HCT116 (cell line): ENCODE measurements around the gene DNMT3B. TPM values are rescaled to one million over a fixed set of nuclear protein-coding genes. Genes with fewer than 3 reads are reported as not detected.

Experiments used
- ATAC-seq: fragments of 200-7000 bp; cut with Tn5 transposase; 2 replicates; pipeline ENCODE4 v1.9.1; 2020; ENCODE audit warnings: mild to moderate bottlenecking, moderate library complexity
- BruUV-seq: library from RNA; stranded (reverse); fragments of 400-500 nt; replicated peaks from 2 replicates; lab custom pipeline; 2021; lab: Mats Ljungman, UMichigan
- CTCF ChIA-PET: fragments of 300-600 bp; sonication (Branson Sonifier 250); formaldehyde crosslinking; loops from one replicate; lab custom pipeline; 2021; ENCODE audit warnings: antibody characterized with exemption; lab: Charles Lee
- POLR2A ChIA-PET: fragments of 300-600, 350-600 bp; sonication (Branson Sonifier 250); formaldehyde crosslinking; loops from one replicate; lab custom pipeline; 2021; ENCODE audit warnings: antibody characterized with exemption; lab: Charles Lee
- RAD21 ChIA-PET, 2 experiments: fragments of 300-600 bp; sonication (Branson Sonifier 250); formaldehyde crosslinking; loops; one replicate each; lab custom pipeline; 2023; ENCODE audit warnings: low total read pairs in 2 of 2; ENCODE audit not compliant: uncharacterized antibody in 2 of 2, unreplicated experiment in 2 of 2, low non-redundant PET in 1 of 2; lab: Charles Lee
- DNase-seq: peaks from one replicate; pipeline ENCODE4 v3.0.0-alpha.2; 2010; ENCODE audit warnings: low read depth, low spot score
- H2AFZ ChIP-seq: fragments of 200-600 bp; shearing (Covaris generic), sonication (generic); 2 replicates; pipeline ENCODE4 v1.6.1; 2017; ENCODE audit warnings: low read depth, mixed run types, mixed read lengths, antibody characterized with exemption, low read length; ENCODE audit not compliant: poor library complexity, severe bottlenecking
- H3K27ac ChIP-seq: 2 replicates; pipeline ENCODE4 v1.5.1; 2012; ENCODE audit warnings: low read depth, low read length
- H3K27me3 ChIP-seq: fragments of 200-600 bp; sonication (generic); 2 replicates; pipeline ENCODE4 v1.6.1; 2016; ENCODE audit warnings: mixed run types, low read length, mixed read lengths; ENCODE audit not compliant: insufficient read depth
- H3K36me3 ChIP-seq, 2 experiments: fragments of 200-500 bp in 1 of 2; fragments of 200-600 bp in 1 of 2; sonication (Bioruptor generic) in 1 of 2; sonication (generic) in 1 of 2; 2 replicates each; pipeline versions ENCODE4 v1.5.1 to v1.6.1; 2014 to 2016; ENCODE audit warnings: low read length in 2 of 2, inconsistent platforms in 1 of 2, mixed read lengths in 1 of 2, mixed run types in 1 of 2; ENCODE audit not compliant: insufficient read depth in 2 of 2, control insufficient read depth in 1 of 2
- H3K4me1 ChIP-seq, 2 experiments: fragments of 200-600 bp in 1 of 2; sonication (generic) in 1 of 2; 2 replicates each; pipeline versions ENCODE4 v1.5.1 to v1.6.1; 2012 to 2017; ENCODE audit warnings: low read length in 2 of 2, inconsistent platforms in 1 of 2, mild to moderate bottlenecking in 1 of 2, mixed read lengths in 1 of 2, mixed run types in 1 of 2, moderate library complexity in 1 of 2; ENCODE audit not compliant: insufficient read depth in 2 of 2, control insufficient read depth in 1 of 2
- H3K4me2 ChIP-seq: fragments of 200-600 bp; sonication (generic); 2 replicates; pipeline ENCODE4 v1.6.1; 2017; ENCODE audit warnings: mixed run types, low read length, mixed read lengths
- H3K4me3 ChIP-seq, 2 experiments: fragments of 200-600 bp in 1 of 2; sonication (generic) in 1 of 2; replicated peaks in 1 of 2; 2 replicates each; pipeline ENCODE4 v1.5.1; 2011 to 2016; ENCODE audit warnings: low read length in 2 of 2, control low read depth in 1 of 2, low read depth in 1 of 2, mild to moderate bottlenecking in 1 of 2, mixed read lengths in 1 of 2, mixed run types in 1 of 2
- H3K79me2 ChIP-seq: fragments of 200-600 bp; sonication (generic); 2 replicates; pipeline ENCODE4 v1.6.1; 2017; ENCODE audit warnings: mild to moderate bottlenecking, mixed run types, low read length, moderate library complexity, mixed read lengths; ENCODE audit not compliant: insufficient read depth
- H3K9ac ChIP-seq: fragments of 200-600 bp; sonication (generic); 2 replicates; pipeline ENCODE4 v1.6.1; 2016; ENCODE audit warnings: low read length, mixed read lengths
- H3K9me2 ChIP-seq: fragments of 200-600 bp; sonication (generic), shearing (Covaris generic); 2 replicates; pipeline ENCODE4 v1.6.1; 2017; ENCODE audit warnings: mixed run types, mild to moderate bottlenecking, moderate library complexity; ENCODE audit not compliant: insufficient read depth
- H3K9me3 ChIP-seq, 2 experiments: fragments of 200-500 bp in 1 of 2; fragments of 200-600 bp in 1 of 2; sonication (Bioruptor generic) in 1 of 2; sonication (generic) in 1 of 2; 2 replicates each; pipeline ENCODE4 v1.6.1; 2014 to 2017; ENCODE audit warnings: low read length in 2 of 2, mixed read lengths in 2 of 2, inconsistent platforms in 1 of 2, low read depth in 1 of 2, mild to moderate bottlenecking in 1 of 2, mixed run types in 1 of 2, moderate library complexity in 1 of 2; ENCODE audit not compliant: control insufficient read depth in 1 of 2, insufficient read depth in 1 of 2
- H4K20me1 ChIP-seq: fragments of 200-600 bp; sonication (generic), shearing (Covaris generic); 2 replicates; pipeline ENCODE4 v1.6.1; 2017; ENCODE audit warnings: mixed run types, mild to moderate bottlenecking, moderate library complexity; ENCODE audit not compliant: insufficient read depth
- CEBPB ChIP-seq: IDR thresholded peaks from 2 replicates; pipeline ENCODE4 v1.6.1; 2012; ENCODE audit warnings: low read depth
- ELF1 ChIP-seq: IDR thresholded peaks from 2 replicates; pipeline ENCODE4 v1.6.1; 2012; ENCODE audit warnings: low read depth, borderline replicate concordance
- EZH2 ChIP-seq: fragments of 200-600 bp; sonication (generic); IDR thresholded peaks from 2 replicates; pipeline ENCODE4 v1.6.1; 2017; ENCODE audit warnings: antibody characterized with exemption, mixed run types
- FOSL1 ChIP-seq: IDR thresholded peaks from 2 replicates; pipeline ENCODE4 v1.6.1; 2012; ENCODE audit warnings: low read depth
- JUND ChIP-seq: IDR thresholded peaks from 2 replicates; pipeline ENCODE4 v1.6.1; 2012
- POLR2A ChIP-seq: IDR thresholded peaks from 2 replicates; pipeline ENCODE4 v1.7.0; 2011; ENCODE audit warnings: borderline replicate concordance; ENCODE audit not compliant: insufficient read depth, insufficient read length; ENCODE audit errors: extremely low read depth
- POLR2AphosphoS5 ChIP-seq: IDR thresholded peaks from 2 replicates; pipeline ENCODE4 v1.6.1; 2011; ENCODE audit warnings: mild to moderate bottlenecking, low read depth, low read length, moderate library complexity
- RAD21 ChIP-seq: IDR thresholded peaks from 2 replicates; pipeline ENCODE4 v1.6.1; 2012; ENCODE audit warnings: low read depth, mild to moderate bottlenecking
- REST ChIP-seq: IDR thresholded peaks from 2 replicates; pipeline ENCODE4 v1.6.1; 2012; ENCODE audit warnings: low read depth
- SIN3A ChIP-seq: IDR thresholded peaks from 2 replicates; pipeline ENCODE4 v1.6.1; 2012; ENCODE audit warnings: low read depth
- SP1 ChIP-seq: IDR thresholded peaks from 2 replicates; pipeline ENCODE4 v1.6.1; 2012; ENCODE audit warnings: low read depth
- SRF ChIP-seq: IDR thresholded peaks from 2 replicates; pipeline ENCODE4 v1.6.1; 2012; ENCODE audit warnings: low read depth
- TCF7L2 ChIP-seq: IDR thresholded peaks from 2 replicates; pipeline ENCODE4 v1.7.0; 2011; ENCODE audit warnings: borderline replicate concordance, inconsistent platforms; ENCODE audit not compliant: insufficient read depth, insufficient read length; ENCODE audit errors: extremely low read depth
- YY1 ChIP-seq: IDR thresholded peaks from 2 replicates; pipeline ENCODE4 v1.6.1; 2011; ENCODE audit warnings: low read length, low read depth, moderate library complexity, mild to moderate bottlenecking; ENCODE audit not compliant: insufficient replicate concordance; ENCODE audit errors: extremely low read depth
- ZNF274 ChIP-seq: fragments of 200-500 bp; sonication (Bioruptor generic); IDR thresholded peaks from 2 replicates; pipeline ENCODE4 v1.6.1; 2014; ENCODE audit warnings: mild to moderate bottlenecking, low read depth, low read length, inconsistent platforms
- intact Hi-C: fragments of 100-400 bp; cut with micrococcal nuclease; formaldehyde crosslinking; loops from 2 replicates; pipeline ENCODE4 v1.10.0; 2022
- total RNA-seq: library from RNA; stranded (reverse); gene quantifications from one replicate; pipeline ENCODE4 v1.2.1, GENCODE V29; 2021; ENCODE audit not compliant: unreplicated experiment
- TF ChIP-seq, protein P1 (sequence below): IDR thresholded peaks from 2 replicates; pipeline ENCODE4 v1.6.1; 2012
- TF ChIP-seq, protein P2 (sequence below): IDR thresholded peaks from 2 replicates; pipeline ENCODE4 v1.6.1; 2012

DNMT3B gene
- total RNA-seq, 1 experiment from 2014 or later: 22.2 TPM

- no peak for TF ChIP-seq FOSL1
- TF ChIP-seq SP1: no peak
- TF ChIP-seq, protein P1, sequence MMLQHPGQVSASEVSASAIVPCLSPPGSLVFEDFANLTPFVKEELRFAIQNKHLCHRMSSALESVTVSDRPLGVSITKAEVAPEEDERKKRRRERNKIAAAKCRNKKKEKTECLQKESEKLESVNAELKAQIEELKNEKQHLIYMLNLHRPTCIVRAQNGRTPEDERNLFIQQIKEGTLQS: no peak
- TF ChIP-seq SIN3A: no peak
- no peak for TF ChIP-seq CEBPB
Measured at GRCh38 chr20:32780278-32780677, 18.1 kb downstream of the DNMT3B start (continued).

GRCh38 chr20:32780749-32781655 is 18.8 kb downstream of the DNMT3B start:
- Histone ChIP-seq H3K27ac (no peak overlapping the region), H3K4me1 (peaks cover 13% of the 10 kb centered on the region in 2 experiments; a peak in 3 of 4 replicates), H3K9me2 (no peaks in the 10 kb centered on the region), H3K27me3 (no peaks in the 10 kb centered on the region), H3K4me2 (no peak overlapping the region), H2AFZ (no peak overlapping the region), H4K20me1 (no peaks in the 10 kb centered on the region), H3K9me3 (no peaks in the 10 kb centered on the region), H3K36me3 (peaks cover 22 to 30% of the 10 kb centered on the region in 2 experiments), H3K4me3 (no peak overlapping the region), H3K9ac (no peak overlapping the region), H3K79me2 (peaks cover 35% of the 10 kb centered on the region)
- ATAC-seq (no peak), DNase-seq (no peak)
- intact Hi-C loops: no loop called here
- POLR2A ChIA-PET: interaction anchor here (0.6 kb wide), 1 partner anchor 15 kb away, joined by 4 read pairs; no protein-coding TSS in a partner anchor
- BruUV-seq: no TSS peak
- RAD21 ChIA-PET: no interaction called here
- TF ChIP-seq POLR2A: no peak
- TF ChIP-seq POLR2AphosphoS5: no peak
- TF ChIP-seq, protein P1: no peak
- TF ChIP-seq TCF7L2: no peak
- no peak for TF ChIP-seq SRF
- TF ChIP-seq ZNF274: no peak
- TF ChIP-seq SP1: no peak
- no peak for TF ChIP-seq REST
- no peak for TF ChIP-seq YY1
- no peak for TF ChIP-seq FOSL1
- no peak for TF ChIP-seq RAD21
- no peak for TF ChIP-seq SIN3A
- no peak for TF ChIP-seq EZH2
- TF ChIP-seq, protein P2, sequence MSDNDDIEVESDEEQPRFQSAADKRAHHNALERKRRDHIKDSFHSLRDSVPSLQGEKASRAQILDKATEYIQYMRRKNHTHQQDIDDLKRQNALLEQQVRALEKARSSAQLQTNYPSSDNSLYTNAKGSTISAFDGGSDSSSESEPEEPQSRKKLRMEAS: no peak
- TF ChIP-seq ELF1: no peak
- no peak for TF ChIP-seq JUND
- CTCF ChIA-PET: interaction anchor here (0.6 to 0.8 kb wide), 2 partner anchors 107 to 108 kb away, joined by 3 read pairs; partner anchors contain the start of gene C20orf203
